ENCODE data around the gene ZSWIM6. TPM values are rescaled to one million over a fixed set of nuclear protein-coding genes. Genes with fewer than 3 reads are reported as not detected.

Gene ZSWIM6
- total RNA-seq, 1 experiment from 2014 or later, result 10.8 TPM

- intact Hi-C loops (cut with micrococcal nuclease; ENCODE audit: unreplicated experiment), result no loop called here
- Histone ChIP-seq H3K4me1 (ENCODE audit: control insufficient read depth, insufficient read depth, low read length) (peaks cover 18% of the 10 kb centered on the region), H3K4me3 (ENCODE audit: low read depth in 2 of 2, low read length in 2 of 2) (no peak overlapping the region), H3K36me3 (ENCODE audit: control insufficient read depth, insufficient read depth, low read length) (no peaks in the 10 kb centered on the region), H3K9me3 (ENCODE audit: control insufficient read depth, insufficient read depth, low read depth, low read length) (peaks cover 20% of the 10 kb centered on the region; the same call in 1 of the 2 replicates), H3K27me3 (ENCODE audit: control insufficient read depth, insufficient read depth, low read length) (no peaks in the 10 kb centered on the region), H3K27ac (ENCODE audit: low read length) (no peak overlapping the region)
- ATAC-seq (no peak), DNase-seq (ENCODE audit: low read depth, low spot score) (no peak)
- TF ChIP-seq SIN3A (IDR thresholded peaks at IDR 0.05; ENCODE audit: borderline replicate concordance, insufficient read depth, low read depth, low read length), result no peak
- TF ChIP-seq TCF7L2 (IDR thresholded peaks at IDR 0.05; ENCODE audit: low read depth, low read length), result no peak
- no peak for TF ChIP-seq POLR2AphosphoS5 (IDR thresholded peaks at IDR 0.05; ENCODE audit: low read depth, low read length)
- TF ChIP-seq, protein P1, sequence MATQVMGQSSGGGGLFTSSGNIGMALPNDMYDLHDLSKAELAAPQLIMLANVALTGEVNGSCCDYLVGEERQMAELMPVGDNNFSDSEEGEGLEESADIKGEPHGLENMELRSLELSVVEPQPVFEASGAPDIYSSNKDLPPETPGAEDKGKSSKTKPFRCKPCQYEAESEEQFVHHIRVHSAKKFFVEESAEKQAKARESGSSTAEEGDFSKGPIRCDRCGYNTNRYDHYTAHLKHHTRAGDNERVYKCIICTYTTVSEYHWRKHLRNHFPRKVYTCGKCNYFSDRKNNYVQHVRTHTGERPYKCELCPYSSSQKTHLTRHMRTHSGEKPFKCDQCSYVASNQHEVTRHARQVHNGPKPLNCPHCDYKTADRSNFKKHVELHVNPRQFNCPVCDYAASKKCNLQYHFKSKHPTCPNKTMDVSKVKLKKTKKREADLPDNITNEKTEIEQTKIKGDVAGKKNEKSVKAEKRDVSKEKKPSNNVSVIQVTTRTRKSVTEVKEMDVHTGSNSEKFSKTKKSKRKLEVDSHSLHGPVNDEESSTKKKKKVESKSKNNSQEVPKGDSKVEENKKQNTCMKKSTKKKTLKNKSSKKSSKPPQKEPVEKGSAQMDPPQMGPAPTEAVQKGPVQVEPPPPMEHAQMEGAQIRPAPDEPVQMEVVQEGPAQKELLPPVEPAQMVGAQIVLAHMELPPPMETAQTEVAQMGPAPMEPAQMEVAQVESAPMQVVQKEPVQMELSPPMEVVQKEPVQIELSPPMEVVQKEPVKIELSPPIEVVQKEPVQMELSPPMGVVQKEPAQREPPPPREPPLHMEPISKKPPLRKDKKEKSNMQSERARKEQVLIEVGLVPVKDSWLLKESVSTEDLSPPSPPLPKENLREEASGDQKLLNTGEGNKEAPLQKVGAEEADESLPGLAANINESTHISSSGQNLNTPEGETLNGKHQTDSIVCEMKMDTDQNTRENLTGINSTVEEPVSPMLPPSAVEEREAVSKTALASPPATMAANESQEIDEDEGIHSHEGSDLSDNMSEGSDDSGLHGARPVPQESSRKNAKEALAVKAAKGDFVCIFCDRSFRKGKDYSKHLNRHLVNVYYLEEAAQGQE (IDR thresholded peaks at IDR 0.05; ENCODE audit: insufficient read depth in 1 of 2, low read depth in 2 of 2, low read length in 1 of 2), result no peak
- TF ChIP-seq, protein P2, sequence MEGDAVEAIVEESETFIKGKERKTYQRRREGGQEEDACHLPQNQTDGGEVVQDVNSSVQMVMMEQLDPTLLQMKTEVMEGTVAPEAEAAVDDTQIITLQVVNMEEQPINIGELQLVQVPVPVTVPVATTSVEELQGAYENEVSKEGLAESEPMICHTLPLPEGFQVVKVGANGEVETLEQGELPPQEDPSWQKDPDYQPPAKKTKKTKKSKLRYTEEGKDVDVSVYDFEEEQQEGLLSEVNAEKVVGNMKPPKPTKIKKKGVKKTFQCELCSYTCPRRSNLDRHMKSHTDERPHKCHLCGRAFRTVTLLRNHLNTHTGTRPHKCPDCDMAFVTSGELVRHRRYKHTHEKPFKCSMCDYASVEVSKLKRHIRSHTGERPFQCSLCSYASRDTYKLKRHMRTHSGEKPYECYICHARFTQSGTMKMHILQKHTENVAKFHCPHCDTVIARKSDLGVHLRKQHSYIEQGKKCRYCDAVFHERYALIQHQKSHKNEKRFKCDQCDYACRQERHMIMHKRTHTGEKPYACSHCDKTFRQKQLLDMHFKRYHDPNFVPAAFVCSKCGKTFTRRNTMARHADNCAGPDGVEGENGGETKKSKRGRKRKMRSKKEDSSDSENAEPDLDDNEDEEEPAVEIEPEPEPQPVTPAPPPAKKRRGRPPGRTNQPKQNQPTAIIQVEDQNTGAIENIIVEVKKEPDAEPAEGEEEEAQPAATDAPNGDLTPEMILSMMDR (IDR thresholded peaks at IDR 0.05), result no peak
- in situ Hi-C loops (cut with HindIII; ENCODE audit: low pct_unique_long_range_greater_than_20kb, low sequenced_read_pairs), result no loop called here
- ChIA-PET CTCF (no interaction called here), POLR2A (no interaction called here)
- no TSS peak for BruUV-seq (replicated peaks)
These were observed 115.9 kb downstream of the ZSWIM6 start for GRCh38 chr5:61447780-61448495.

GRCh38 chr5:61449804-61450492 is 117.9 kb downstream of the ZSWIM6 start:
- CTCF ChIA-PET, result no interaction called here
- intact Hi-C loops (cut with micrococcal nuclease; ENCODE audit: unreplicated experiment), result no loop called here
- TF ChIP-seq, protein P2 (IDR thresholded peaks at IDR 0.05), result no peak
- TF ChIP-seq TCF7L2 (IDR thresholded peaks at IDR 0.05; ENCODE audit: low read depth, low read length) (no peak), SIN3A (IDR thresholded peaks at IDR 0.05; ENCODE audit: borderline replicate concordance, insufficient read depth, low read depth, low read length) (no peak), POLR2AphosphoS5 (IDR thresholded peaks at IDR 0.05; ENCODE audit: low read depth, low read length) (no peak)
- TF ChIP-seq, protein P1 (IDR thresholded peaks at IDR 0.05; ENCODE audit: insufficient read depth in 1 of 2, low read depth in 2 of 2, low read length in 1 of 2), result no peak
- in situ Hi-C loops (cut with HindIII; ENCODE audit: low pct_unique_long_range_greater_than_20kb, low sequenced_read_pairs), result no loop called here
- H3K27ac ChIP-seq (ENCODE audit: low read length), result peak overlapping the region; percentile 40; the same call in 1 of the 2 replicates
- DNase-seq (ENCODE audit: low read depth, low spot score), result peak; percentile 39
- no TSS peak for BruUV-seq (replicated peaks)
- peak; percentile 91 for ATAC-seq
- no peak overlapping the region for H3K4me3 ChIP-seq (ENCODE audit: low read depth in 2 of 2, low read length in 2 of 2)
- POLR2A ChIA-PET, result no interaction called here
- no peaks in the 10 kb centered on the region for H3K27me3 ChIP-seq (ENCODE audit: control insufficient read depth, insufficient read depth, low read length)
- H3K4me1 ChIP-seq (ENCODE audit: control insufficient read depth, insufficient read depth, low read length), result peaks cover 18% of the 10 kb centered on the region
- no peaks in the 10 kb centered on the region for H3K36me3 ChIP-seq (ENCODE audit: control insufficient read depth, insufficient read depth, low read length)
- H3K9me3 ChIP-seq (ENCODE audit: control insufficient read depth, insufficient read depth, low read depth, low read length), result peaks cover 13% of the 10 kb centered on the region; the same call in 1 of the 2 replicates
